IgD-negative memory B cell (primary cell): ENCODE measurements around the gene ZC3H7B. TPM values are rescaled to one million over a fixed set of nuclear protein-coding genes. Genes with fewer than 3 reads are reported as not detected.

ENCODE experiments used
- H3K27ac Mint-ChIP-seq, 3 donors: one replicate each; pipeline ENCODE4 v1.8.0; 2020 to 2022; ENCODE audit warnings: mild to moderate bottlenecking in 3 of 3, mixed read lengths in 3 of 3, moderate library complexity in 1 of 3
- H3K27me3 Mint-ChIP-seq: one replicate; pipeline ENCODE4 v1.8.0; 2021; ENCODE audit warnings: mixed read lengths
- H3K36me3 Mint-ChIP-seq: one replicate; pipeline ENCODE4 v1.8.0; 2020; ENCODE audit warnings: mild to moderate bottlenecking, mixed read lengths
- H3K4me1 Mint-ChIP-seq, 3 donors: one replicate each; pipeline ENCODE4 v1.8.0; 2020 to 2022; ENCODE audit warnings: mixed read lengths in 3 of 3, mild to moderate bottlenecking in 1 of 3
- H3K4me3 Mint-ChIP-seq, 4 donors: one replicate each; pipeline ENCODE4 v1.8.0; 2020 to 2022; ENCODE audit warnings: mild to moderate bottlenecking in 4 of 4, mixed read lengths in 4 of 4, moderate library complexity in 3 of 4
- H3K9me3 Mint-ChIP-seq, 3 donors: one replicate each; pipeline ENCODE4 v1.8.0; 2020 to 2021; ENCODE audit warnings: mixed read lengths in 3 of 3, mild to moderate bottlenecking in 1 of 3
- polyA plus RNA-seq: library from polyadenylated mRNA; unstranded; fragments of 300-500 nt; fragmentation: Illumina TruSeq; gene quantifications from one replicate; pipeline ENCODE4 v1.2.3, GENCODE V29; 2021

The ZC3H7B gene
- polyA plus RNA-seq, 1 donor from 2014 or later: 1.4 TPM

- Mint-ChIP-seq H3K4me3 (no peak overlapping the region), H3K36me3 (peaks cover 3% of the 10 kb centered on the region), H3K27me3 (no peaks in the 10 kb centered on the region), H3K27ac (no peak overlapping the region), H3K9me3 (no peaks in the 10 kb centered on the region), H3K4me1 (peaks cover 0 to 2% (median 0%) of the 10 kb centered on the region in 3 donors)
These were observed 32.5 kb downstream of the ZC3H7B start for GRCh38 chr22:41333806-41334205.

DNA sequence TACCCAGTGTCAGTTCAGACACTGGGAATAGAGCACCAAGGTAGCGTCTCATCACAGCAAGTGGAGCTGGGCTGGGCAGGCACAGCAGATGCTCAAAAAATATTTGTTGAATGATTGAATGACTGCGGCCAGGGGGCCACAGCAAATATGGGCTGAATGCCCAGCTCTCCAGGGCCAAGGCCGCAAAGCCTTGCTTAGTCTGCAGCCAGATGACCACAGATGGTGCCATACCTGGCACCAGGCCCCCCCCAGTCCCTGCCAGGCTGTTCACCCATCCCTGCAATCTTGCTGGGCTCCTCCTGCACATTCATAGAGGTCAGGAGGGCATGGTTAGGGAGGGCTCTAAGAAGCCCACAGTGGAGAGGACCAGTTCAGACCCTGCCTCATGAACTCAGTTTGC is 32.9 kb downstream of the ZC3H7B start:
- no peaks in the 10 kb centered on the region for H3K27me3 Mint-ChIP-seq
- H3K27ac Mint-ChIP-seq: no peak overlapping the region
- no peak overlapping the region for H3K4me3 Mint-ChIP-seq
- peaks cover 0 to 2% (median 0%) of the 10 kb centered on the region in 3 donors for H3K4me1 Mint-ChIP-seq
- H3K9me3 Mint-ChIP-seq: no peaks in the 10 kb centered on the region
- peaks cover 5% of the 10 kb centered on the region for H3K36me3 Mint-ChIP-seq

GRCh38 chr22:41334951-41335635 is 33.8 kb downstream of the ZC3H7B start:
- Mint-ChIP-seq H3K4me3 (no peak overlapping the region), H3K4me1 (peaks cover 0 to 2% (median 0%) of the 10 kb centered on the region in 3 donors), H3K27ac (peak overlapping the region in 2 of 3 donors; percentile 67 to 78), H3K27me3 (no peaks in the 10 kb centered on the region), H3K36me3 (peaks cover 5% of the 10 kb centered on the region), H3K9me3 (no peaks in the 10 kb centered on the region)

- Mint-ChIP-seq H3K36me3 (peaks cover 2% of the 10 kb centered on the region), H3K4me1 (peaks cover 0 to 2% (median 0%) of the 10 kb centered on the region in 3 donors), H3K4me3 (no peak overlapping the region), H3K27ac (no peak overlapping the region), H3K9me3 (no peaks in the 10 kb centered on the region), H3K27me3 (no peaks in the 10 kb centered on the region)
These were observed 37.4 kb downstream of the ZC3H7B start for GRCh38 chr22:41338614-41339212.

GRCh38 chr22:41339823-41340222 is 38.5 kb downstream of the ZC3H7B start:
- Mint-ChIP-seq H3K9me3 (no peaks in the 10 kb centered on the region), H3K36me3 (peaks cover 4% of the 10 kb centered on the region)

GRCh38 chr22:41340357-41340756 is 39.0 kb downstream of the ZC3H7B start:
- peaks cover 0 to 2% (median 0%) of the 10 kb centered on the region in 3 donors for H3K4me1 Mint-ChIP-seq
- peaks cover 4% of the 10 kb centered on the region for H3K36me3 Mint-ChIP-seq
- H3K27ac Mint-ChIP-seq: no peak overlapping the region
- no peaks in the 10 kb centered on the region for H3K9me3 Mint-ChIP-seq
- H3K27me3 Mint-ChIP-seq: no peaks in the 10 kb centered on the region
- no peak overlapping the region for H3K4me3 Mint-ChIP-seq

More at GRCh38 chr22:41339823-41340222, 38.5 kb downstream of the ZC3H7B start:
- Mint-ChIP-seq H3K4me1 (peaks cover 0 to 2% (median 0%) of the 10 kb centered on the region in 3 donors), H3K4me3 (no peak overlapping the region), H3K27ac (no peak overlapping the region), H3K27me3 (no peaks in the 10 kb centered on the region)

DNA sequence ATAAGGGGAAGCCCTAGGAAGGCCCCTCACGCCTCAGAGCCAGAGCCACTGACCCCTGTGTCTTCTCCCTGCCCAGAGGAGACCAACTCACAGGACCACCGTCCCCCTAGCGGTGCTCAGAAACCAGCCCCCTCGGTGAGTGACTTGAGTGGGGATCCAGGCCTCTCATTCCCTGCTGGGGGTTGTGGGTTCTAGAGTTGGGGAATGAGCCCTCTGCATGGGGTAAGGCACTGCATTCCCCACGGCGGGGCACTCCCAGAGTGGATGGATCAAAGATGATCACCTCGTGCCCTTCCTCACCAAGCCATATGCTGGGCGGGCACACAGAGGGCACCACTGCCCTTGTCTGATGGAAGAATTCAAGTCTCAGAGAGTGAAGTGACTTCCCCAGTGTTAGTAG is 39.7 kb downstream of the ZC3H7B start:
- Mint-ChIP-seq H3K36me3 (peaks cover 4% of the 10 kb centered on the region), H3K27me3 (no peaks in the 10 kb centered on the region), H3K4me1 (no peaks in the 10 kb centered on the region), H3K4me3 (no peak overlapping the region), H3K27ac (no peak overlapping the region), H3K9me3 (no peaks in the 10 kb centered on the region)

DNA sequence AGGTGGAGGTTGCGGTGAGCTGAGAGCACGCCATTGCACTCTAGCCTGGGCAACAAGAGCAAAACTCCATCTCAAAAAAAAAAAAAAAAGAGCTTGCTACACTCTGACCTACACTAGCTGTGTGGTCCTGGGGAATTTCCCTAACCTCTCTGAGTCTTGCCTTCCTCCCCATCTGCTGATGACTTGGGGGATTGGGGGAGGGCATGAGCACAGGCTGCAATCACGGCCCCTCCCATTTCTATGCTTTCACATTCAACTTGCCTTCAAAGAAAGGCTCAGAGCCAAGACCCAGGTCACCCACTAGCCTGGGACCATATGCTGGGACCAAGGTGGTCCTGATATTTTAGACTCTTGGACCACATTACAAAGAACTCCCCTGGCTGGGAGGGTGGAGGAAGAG is 40.7 kb downstream of the ZC3H7B start:
- H3K36me3 Mint-ChIP-seq: peaks cover 4% of the 10 kb centered on the region
- H3K27ac Mint-ChIP-seq: peak overlapping the region in 1 of 3 donors; percentile 39
- H3K4me3 Mint-ChIP-seq: no peak overlapping the region
- H3K9me3 Mint-ChIP-seq: no peaks in the 10 kb centered on the region
- no peaks in the 10 kb centered on the region for H3K27me3 Mint-ChIP-seq
- H3K4me1 Mint-ChIP-seq: no peaks in the 10 kb centered on the region

DNA sequence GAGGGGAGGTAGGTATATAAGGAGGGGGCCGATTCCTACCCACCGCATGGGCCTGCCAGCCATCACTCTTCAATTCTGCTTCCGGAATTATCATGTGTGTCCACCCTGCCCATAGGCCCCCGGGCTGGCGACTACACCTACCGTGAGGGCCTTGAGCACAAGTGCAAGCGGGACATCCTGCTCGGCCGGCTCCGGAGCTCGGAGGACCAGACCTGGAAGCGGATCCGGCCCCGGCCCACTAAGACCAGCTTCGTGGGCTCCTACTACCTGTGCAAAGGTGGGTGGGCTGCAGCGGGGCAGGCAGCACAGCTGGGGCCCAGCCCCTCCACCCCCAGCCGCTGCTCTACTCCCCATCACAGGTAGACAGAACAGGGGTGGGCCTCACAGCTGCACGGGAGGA is 42.0 kb downstream of the ZC3H7B start:
- H3K27me3 Mint-ChIP-seq: no peaks in the 10 kb centered on the region
- no peak overlapping the region for H3K27ac Mint-ChIP-seq
- no peaks in the 10 kb centered on the region for H3K4me1 Mint-ChIP-seq
- H3K36me3 Mint-ChIP-seq: peaks cover 4% of the 10 kb centered on the region
- no peak overlapping the region for H3K4me3 Mint-ChIP-seq
- H3K9me3 Mint-ChIP-seq: no peaks in the 10 kb centered on the region

DNA sequence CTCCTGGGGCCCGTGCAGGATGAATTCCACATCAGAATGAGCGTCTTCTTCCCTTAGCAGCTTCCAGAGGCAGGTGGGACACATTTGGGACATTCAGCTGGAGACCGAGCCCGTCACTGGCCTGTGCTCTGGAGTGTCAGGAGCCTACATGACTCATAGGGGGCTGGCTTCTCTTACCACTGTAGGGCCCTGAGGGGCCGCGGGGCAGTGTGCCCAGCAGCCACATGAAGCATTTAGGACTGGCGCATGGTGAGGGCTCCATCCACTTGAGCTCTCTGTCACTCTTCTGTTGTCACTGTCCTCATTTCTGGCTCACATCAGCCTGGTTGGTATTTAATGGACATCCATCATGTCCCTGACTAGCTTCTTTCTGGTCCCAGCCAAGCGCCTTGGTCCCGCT is 42.4 kb downstream of the ZC3H7B start:
- Mint-ChIP-seq H3K27me3 (no peaks in the 10 kb centered on the region), H3K9me3 (no peaks in the 10 kb centered on the region), H3K4me1 (no peaks in the 10 kb centered on the region), H3K36me3 (peaks cover 5% of the 10 kb centered on the region), H3K27ac (no peak overlapping the region), H3K4me3 (no peak overlapping the region)

DNA sequence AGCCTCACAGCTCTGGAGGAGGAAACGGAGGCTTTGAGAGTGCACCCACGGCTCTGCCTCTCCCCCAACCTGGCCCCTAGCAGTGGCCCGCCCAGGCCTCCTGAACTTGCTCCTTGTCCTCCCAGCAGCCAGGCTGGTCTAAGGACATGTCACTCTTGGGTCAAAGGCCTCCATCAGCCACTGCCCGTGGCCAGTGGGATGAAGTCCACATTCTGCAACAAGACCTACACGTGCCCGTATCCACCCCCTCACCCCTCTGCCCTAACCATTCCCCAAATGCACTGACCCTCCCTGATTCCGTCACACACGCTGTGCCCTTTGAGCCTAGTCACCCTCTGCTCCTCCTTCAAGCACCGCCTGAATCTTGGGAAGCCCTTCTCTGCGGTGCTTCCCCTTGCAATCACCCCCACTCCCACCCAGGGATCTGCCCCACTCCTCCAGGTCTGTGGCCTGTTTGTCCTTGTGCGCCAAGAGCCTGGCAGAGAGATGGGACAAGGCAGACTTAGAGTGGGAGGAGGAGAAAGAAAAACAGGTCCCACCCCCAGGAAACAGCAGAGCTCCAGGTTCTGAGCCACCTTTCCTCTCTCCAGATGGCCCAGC is 43.0 kb downstream of the ZC3H7B start:
- H3K27me3 Mint-ChIP-seq: no peaks in the 10 kb centered on the region
- no peaks in the 10 kb centered on the region for H3K4me1 Mint-ChIP-seq
- H3K4me3 Mint-ChIP-seq: no peak overlapping the region
- no peaks in the 10 kb centered on the region for H3K9me3 Mint-ChIP-seq
- peak overlapping the region in 1 of 3 donors; percentile 50 for H3K27ac Mint-ChIP-seq
- H3K36me3 Mint-ChIP-seq: peaks cover 4% of the 10 kb centered on the region

DNA sequence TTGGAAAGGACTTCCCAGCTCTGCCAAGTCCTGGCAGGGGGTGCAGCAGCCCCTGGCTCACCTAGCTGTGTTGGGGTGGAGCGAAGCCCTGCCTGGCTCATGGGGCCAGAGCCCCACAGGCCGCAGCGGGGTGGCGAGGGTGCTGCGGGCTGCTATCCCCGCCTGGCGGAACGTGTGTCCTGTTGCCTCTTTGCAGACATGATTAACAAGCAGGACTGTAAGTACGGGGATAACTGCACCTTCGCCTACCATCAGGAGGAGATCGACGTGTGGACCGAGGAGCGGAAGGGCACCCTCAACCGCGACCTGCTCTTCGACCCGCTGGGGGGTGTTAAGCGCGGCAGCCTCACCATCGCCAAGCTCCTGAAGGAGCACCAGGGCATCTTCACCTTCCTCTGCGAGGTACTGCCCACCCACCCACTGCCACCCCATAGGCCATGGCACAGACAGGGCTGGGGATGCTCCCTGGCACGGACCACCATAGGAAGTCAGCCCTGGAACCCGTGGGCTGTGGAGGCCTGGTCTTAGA is 44.5 kb downstream of the ZC3H7B start:
- Mint-ChIP-seq H3K27ac (no peak overlapping the region), H3K36me3 (peaks cover 4% of the 10 kb centered on the region), H3K27me3 (no peaks in the 10 kb centered on the region), H3K9me3 (no peaks in the 10 kb centered on the region), H3K4me3 (no peak overlapping the region), H3K4me1 (no peaks in the 10 kb centered on the region)

- no peaks in the 10 kb centered on the region for H3K27me3 Mint-ChIP-seq
- no peak overlapping the region for H3K4me3 Mint-ChIP-seq
- no peak overlapping the region for H3K27ac Mint-ChIP-seq
- H3K36me3 Mint-ChIP-seq: peaks cover 4% of the 10 kb centered on the region
- no peaks in the 10 kb centered on the region for H3K9me3 Mint-ChIP-seq
- no peaks in the 10 kb centered on the region for H3K4me1 Mint-ChIP-seq
These were observed 45.9 kb downstream of the ZC3H7B start for GRCh38 chr22:41347066-41347859.

DNA sequence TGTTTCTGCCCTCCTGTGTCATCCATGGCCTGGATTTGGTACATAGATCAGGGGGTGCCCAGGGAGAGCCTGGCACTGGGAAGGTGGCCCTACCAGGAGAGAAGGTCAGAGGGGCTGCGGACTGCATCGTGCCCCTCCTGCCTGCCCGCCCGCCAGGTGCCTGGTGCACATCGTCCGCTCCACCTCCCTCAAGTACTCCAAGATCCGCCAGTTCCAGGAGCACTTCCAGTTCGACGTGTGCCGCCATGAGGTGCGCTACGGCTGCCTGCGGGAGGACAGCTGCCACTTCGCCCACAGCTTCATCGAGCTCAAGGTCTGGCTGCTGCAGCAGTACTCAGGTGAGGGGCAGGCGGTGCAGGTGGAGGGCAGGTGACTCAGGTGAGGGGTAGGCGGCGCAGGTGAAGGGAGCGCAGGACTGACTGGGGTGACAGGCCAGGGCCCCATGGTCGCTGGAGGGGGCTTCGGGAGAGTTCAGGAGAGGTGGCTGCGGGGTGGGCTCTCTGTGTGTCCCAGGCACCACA is 47.7 kb downstream of the ZC3H7B start:
- Mint-ChIP-seq H3K9me3 (no peaks in the 10 kb centered on the region), H3K36me3 (peaks cover 3% of the 10 kb centered on the region), H3K27me3 (no peaks in the 10 kb centered on the region), H3K27ac (no peak overlapping the region), H3K4me1 (no peaks in the 10 kb centered on the region), H3K4me3 (no peak overlapping the region)

- no peaks in the 10 kb centered on the region for H3K27me3 Mint-ChIP-seq
- peaks cover 0 to 1% (median 0%) of the 10 kb centered on the region in 3 donors for H3K4me1 Mint-ChIP-seq
- H3K36me3 Mint-ChIP-seq: peaks cover 4% of the 10 kb centered on the region
- H3K9me3 Mint-ChIP-seq: no peaks in the 10 kb centered on the region
- no peak overlapping the region for H3K4me3 Mint-ChIP-seq
- H3K27ac Mint-ChIP-seq: peak overlapping the region in 1 of 3 donors; percentile 35
These were observed 48.8 kb downstream of the ZC3H7B start for GRCh38 chr22:41350087-41350486.
